Stomach (tissue), 9 donors: ENCODE measurements around the gene PLA2G12A. TPM values are rescaled to one million over a fixed set of nuclear protein-coding genes. Genes with fewer than 3 reads are reported as not detected.

Experiments used
- DNase-seq, 2 donors: peaks; one replicate each; pipeline versions ENCODE4 v3.0.0 to v3.0.0-alpha.2; 2013 to 2019
- H3K27ac ChIP-seq, 5 donors: fragments of 200-600 bp in 4 of 5; sonication (generic) in 4 of 5; one replicate each; pipeline ENCODE4 v1.5.1; 2013 to 2019; ENCODE audit warnings: mild to moderate bottlenecking in 1 of 5, moderate library complexity in 1 of 5
- H3K27me3 ChIP-seq, 3 donors: fragments of 200-600 bp; sonication (generic); one replicate each; pipeline ENCODE4 v1.5.1; 2017 to 2019; ENCODE audit warnings: mixed run types in 1 of 3
- H3K36me3 ChIP-seq, 4 donors: fragments of 200-600 bp; sonication (generic); 1 replicate in 3 of 4; 2 replicates in 1 of 4; pipeline ENCODE4 v1.5.1; 2016 to 2019
- H3K4me1 ChIP-seq, 4 donors: fragments of 200-600 bp; sonication (generic); one replicate each; pipeline ENCODE4 v1.5.1; 2016 to 2019
- H3K4me3 ChIP-seq, 4 donors: fragments of 200-600 bp; sonication (generic) in 3 of 4; one replicate each; pipeline ENCODE4 v1.5.1; 2016 to 2019; ENCODE audit warnings: mild to moderate bottlenecking in 1 of 4
- H3K9me3 ChIP-seq, 4 donors: fragments of 200-600 bp; sonication (generic); one replicate each; pipeline ENCODE4 v1.5.1; 2016 to 2019
- CTCF ChIP-seq, 7 experiments: fragments of 450-650 bp in 4 of 7; fragments of 200-600 bp in 3 of 7; sonication (generic) in 3 of 7; IDR thresholded peaks; one replicate each; pipeline ENCODE4 v1.5.1; 2016 to 2019; ENCODE audit warnings: antibody characterized with exemption in 7 of 7, control low read depth in 2 of 7, mild to moderate bottlenecking in 1 of 7
- EP300 ChIP-seq: sonication (generic); formaldehyde crosslinking; IDR thresholded peaks from one replicate; pipeline ENCODE4 v1.6.1; 2017; ENCODE audit warnings: antibody characterized with exemption
- POLR2A ChIP-seq, 4 donors: fragments of 450-650 bp; IDR thresholded peaks; one replicate each; pipeline ENCODE4 v1.6.1; 2016; ENCODE audit warnings: antibody characterized with exemption in 4 of 4, control low read depth in 2 of 4, mild to moderate bottlenecking in 1 of 4, moderate library complexity in 1 of 4
- POLR2AphosphoS5 ChIP-seq, 3 donors: sonication (generic); formaldehyde crosslinking; IDR thresholded peaks; one replicate each; pipeline ENCODE4 v1.6.1; 2016; ENCODE audit warnings: antibody characterized with exemption in 3 of 3
- WGBS, 5 donors: extraction: QIAGEN DNeasy Blood & Tissue Kit in 3 of 5; methylation state at CpG; one replicate each; pipeline versions ENCODE4 v1.1.5 to v1.1.7; 2013 to 2018; 5-methylcytosine and 5-hydroxymethylcytosine counted together
- intact Hi-C: fragments of 100-400 bp; cut with DNase I; formaldehyde crosslinking; loops from one replicate; pipeline ENCODE4 v1.15.1; 2023; ENCODE audit warnings: low total_unique reads
- polyA plus RNA-seq, 3 donors: library from polyadenylated mRNA; stranded (reverse); fragments of 200-250 nt; gene quantifications; one replicate each; pipeline ENCODE4 v1.2.3, GENCODE V29; 2013
- total RNA-seq, 5 donors: library from RNA; depleted of rRNA; stranded (reverse); fragments of >200 nt; gene quantifications; one replicate each; pipeline versions ENCODE4 v1.1.0 to v1.2.3, GENCODE V29; 2014 to 2016
- donor health status: healthy with polysubstance abuse.
- donor health status: Bipolar disorder and iron deficiency.
- donor health status: healthy.

The PLA2G12A gene
- total and polyA plus RNA-seq, 8 donors: 3.5 to 95.9 (median 10.6) TPM

- Histone ChIP-seq H3K36me3 (no peaks in the 10 kb centered on the region), H3K4me1 (no peaks in the 10 kb centered on the region), H3K27ac (no peak overlapping the region), H3K27me3 (no peaks in the 10 kb centered on the region), H3K4me3 (no peak overlapping the region), H3K9me3 (no peaks in the 10 kb centered on the region)
- WGBS, 5 donors: 61 to 82% (median 65%) methylated on average over 3 of the region's 3 CpGs
- intact Hi-C loops: no loop called here
- no peak for DNase-seq
- TF ChIP-seq POLR2AphosphoS5 (IDR thresholded peaks at IDR 0.05): no peak
- TF ChIP-seq POLR2A (IDR thresholded peaks at IDR 0.05): no peak
- no peak for TF ChIP-seq EP300
- no peak for TF ChIP-seq CTCF (IDR thresholded peaks at IDR 0.05)
These were observed 25.8 kb upstream of the PLA2G12A start for GRCh38 chr4:109755656-109756055.

GRCh38 chr4:109754093-109754857 is 24.4 kb upstream of the PLA2G12A start:
- Histone ChIP-seq H3K9me3 (no peaks in the 10 kb centered on the region), H3K4me1 (no peaks in the 10 kb centered on the region), H3K36me3 (no peaks in the 10 kb centered on the region), H3K27ac (no peak overlapping the region), H3K4me3 (no peak overlapping the region), H3K27me3 (no peaks in the 10 kb centered on the region)
- intact Hi-C loops: no loop called here
- no peak for TF ChIP-seq EP300
- no peak for DNase-seq
- WGBS, 5 donors: 80 to 88% (median 82%) methylated on average over 7 of the region's 7 CpGs

GRCh38 chr4:109752525-109752924 is 22.7 kb upstream of the PLA2G12A start:
- no peak for TF ChIP-seq CTCF (IDR thresholded peaks at IDR 0.05)
- no peak for TF ChIP-seq EP300
- no peak for TF ChIP-seq POLR2AphosphoS5 (IDR thresholded peaks at IDR 0.05)
- TF ChIP-seq POLR2A (IDR thresholded peaks at IDR 0.05): no peak
- no peaks in the 10 kb centered on the region for H3K9me3 ChIP-seq
- no peaks in the 10 kb centered on the region for H3K4me1 ChIP-seq
- H3K4me3 ChIP-seq: no peak overlapping the region
- no peak overlapping the region for H3K27ac ChIP-seq
- intact Hi-C loops: no loop called here
- H3K27me3 ChIP-seq: no peaks in the 10 kb centered on the region
- WGBS, 5 donors: 0 to 53% (median 0%) methylated on average over 1 of the region's 1 CpG
- no peak for DNase-seq
- no peaks in the 10 kb centered on the region for H3K36me3 ChIP-seq

- 82 to 87% (median 84%) methylated on average over 4 of the region's 4 CpGs for WGBS, 5 donors
- Histone ChIP-seq H3K27me3 (no peaks in the 10 kb centered on the region), H3K9me3 (no peaks in the 10 kb centered on the region), H3K4me3 (no peak overlapping the region), H3K4me1 (no peaks in the 10 kb centered on the region), H3K27ac (no peak overlapping the region), H3K36me3 (no peaks in the 10 kb centered on the region)
- intact Hi-C loops: no loop called here
- no peak for TF ChIP-seq EP300
- no peak for TF ChIP-seq POLR2AphosphoS5 (IDR thresholded peaks at IDR 0.05)
- TF ChIP-seq POLR2A (IDR thresholded peaks at IDR 0.05): no peak
- TF ChIP-seq CTCF (IDR thresholded peaks at IDR 0.05): no peak
- no peak for DNase-seq
These were observed 22.0 kb upstream of the PLA2G12A start for GRCh38 chr4:109751852-109752251.

- Histone ChIP-seq H3K4me3 (no peak overlapping the region), H3K9me3 (no peaks in the 10 kb centered on the region), H3K36me3 (no peaks in the 10 kb centered on the region), H3K4me1 (no peaks in the 10 kb centered on the region), H3K27ac (no peak overlapping the region), H3K27me3 (peaks cover 0 to 3% (median 0%) of the 10 kb centered on the region in 3 donors)
- intact Hi-C loops: no loop called here
- DNase-seq: no peak
- no peak for TF ChIP-seq EP300
- TF ChIP-seq POLR2AphosphoS5 (IDR thresholded peaks at IDR 0.05): no peak
- no peak for TF ChIP-seq POLR2A (IDR thresholded peaks at IDR 0.05)
- TF ChIP-seq CTCF (IDR thresholded peaks at IDR 0.05): no peak
- WGBS, 5 donors: 87 to 93% (median 91%) methylated on average over 4 of the region's 4 CpGs
These were observed 20.9 kb upstream of the PLA2G12A start for GRCh38 chr4:109750652-109751244.
